GM21723 (cell line): ENCODE data around the gene P4HA3.
"Not testable (repeated sequence)": the region's sequence is repeated elsewhere in the genome, so short reads cannot be mapped to it uniquely, and the experiment has no call there.

Experiments used
- ATAC-seq: cut with Tn5 transposase; IDR thresholded peaks from one replicate; pipeline ENCODE4 v1.9.1; 2021; ENCODE audit warnings: mild to moderate bottlenecking, moderate library complexity; ENCODE audit not compliant: unreplicated experiment

P4HA3 gene

GRCh38 chr11:74311352-74311926 lies at the start of gene P4HA3:
Gene P4HA3 (minus strand): TSS chr11:74311640. CDS start chr11:74311611, 29 bp downstream.
- ATAC-seq: no peak

GRCh38 chr11:74357449-74357848 lies 46.0 kb upstream of the P4HA3 start:
- ATAC-seq: no peak

GRCh38 chr11:74355626-74356025 lies 44.2 kb upstream of the P4HA3 start:
- ATAC-seq: no peak

- no peak for ATAC-seq
These were observed 42.6 kb upstream of the P4HA3 start for GRCh38 chr11:74354036-74354435.

- no peak for ATAC-seq
These were observed 35.9 kb upstream of the P4HA3 start for GRCh38 chr11:74347381-74347780.

- ATAC-seq: no peak
These were observed 34.0 kb upstream of the P4HA3 start for GRCh38 chr11:74345420-74345819.

- ATAC-seq: no peak
These were observed 30.5 kb upstream of the P4HA3 start for GRCh38 chr11:74341921-74342320.

GRCh38 chr11:74339619-74340018 lies 28.2 kb upstream of the P4HA3 start:
- no peak for ATAC-seq

GRCh38 chr11:74338963-74339362 lies 27.5 kb upstream of the P4HA3 start:
- no peak for ATAC-seq

GRCh38 chr11:74333193-74333592 lies 21.8 kb upstream of the P4HA3 start:
- ATAC-seq: no peak

- no peak for ATAC-seq
These were observed 20.9 kb upstream of the P4HA3 start for GRCh38 chr11:74332291-74332690.

- not testable (repeated sequence) for ATAC-seq
These were observed 19.6 kb upstream of the P4HA3 start for GRCh38 chr11:74331000-74331399.

- ATAC-seq: no peak
These were observed 18.8 kb upstream of the P4HA3 start for GRCh38 chr11:74330075-74330858.

GRCh38 chr11:74327076-74327475 lies 15.6 kb upstream of the P4HA3 start:
- no peak for ATAC-seq

GRCh38 chr11:74326665-74327064 lies 15.2 kb upstream of the P4HA3 start:
- ATAC-seq: no peak

- no peak for ATAC-seq
These were observed 14.5 kb upstream of the P4HA3 start for GRCh38 chr11:74325649-74326645.

GRCh38 chr11:74322667-74323066 lies 11.2 kb upstream of the P4HA3 start:
- no peak for ATAC-seq

- no peak for ATAC-seq
These were observed 10.2 kb upstream of the P4HA3 start for GRCh38 chr11:74321487-74322188.

- no peak for ATAC-seq
These were observed 9.1 kb upstream of the P4HA3 start for GRCh38 chr11:74320538-74320937.

GRCh38 chr11:74319139-74319816 lies 7.8 kb upstream of the P4HA3 start:
- ATAC-seq: no peak
